B cell (primary cell): ENCODE results near the gene DAB1. TPM values are rescaled to one million over a fixed set of nuclear protein-coding genes. Genes with fewer than 3 reads are reported as not detected.

Experiments used
- ATAC-seq: fragments of 200-7000 bp; cut with Tn5 transposase; one replicate; pipeline ENCODE4 v1.10.0; 2021; ENCODE audit warnings: low read depth, mild to moderate bottlenecking, moderate number of reproducible peaks, moderate library complexity
- CTCF ChIA-PET: fragments of 350-600 bp; sonication (Branson Sonifier 250); formaldehyde crosslinking; loops from one replicate; lab custom pipeline; 2021; ENCODE audit warnings: antibody characterized with exemption, inconsistent platforms; lab: Charles Lee
- POLR2A ChIA-PET: fragments of 350-600 bp; sonication (Branson Sonifier 250); formaldehyde crosslinking; loops from one replicate; lab custom pipeline; 2021; ENCODE audit warnings: antibody characterized with exemption; lab: Charles Lee
- DNase-seq: peaks from one replicate; pipeline ENCODE4 v3.0.0; 2013
- H2AFZ ChIP-seq: 2 replicates; pipeline ENCODE4 v1.6.1; 2012; ENCODE audit warnings: mild to moderate bottlenecking, low read depth, low read length; ENCODE audit not compliant: insufficient read depth, poor library complexity, severe bottlenecking
- H3K27ac ChIP-seq, 2 donors: 1 replicate in 1 of 2; 2 replicates in 1 of 2; pipeline ENCODE4 v1.5.1; 2012 to 2013; ENCODE audit warnings: low read length in 2 of 2, mild to moderate bottlenecking in 2 of 2, moderate library complexity in 1 of 2
- H3K27me3 ChIP-seq, 4 experiments: fragments of 200-600 bp in 1 of 4; sonication (generic) in 1 of 4; replicated peaks in 1 of 4; 1 replicate in 2 of 4; 2 replicates in 2 of 4; pipeline versions ENCODE4 v1.6.1 to v1.7.0; 2013 to 2016; ENCODE audit warnings: low read length in 3 of 4, mild to moderate bottlenecking in 2 of 4, mixed read lengths in 1 of 4, moderate library complexity in 1 of 4; ENCODE audit not compliant: insufficient read depth in 4 of 4, control insufficient read depth in 3 of 4; ENCODE audit errors: control extremely low read depth in 1 of 4
- H3K36me3 ChIP-seq, 2 experiments: replicated peaks in 1 of 2; 1 replicate in 1 of 2; 2 replicates in 1 of 2; pipeline versions ENCODE4 v1.6.1 to v1.7.1; 2013; ENCODE audit warnings: low read length in 1 of 2; ENCODE audit not compliant: insufficient read depth in 2 of 2, control insufficient read depth in 1 of 2; ENCODE audit errors: control extremely low read depth in 1 of 2, extremely low read depth in 1 of 2
- H3K4me1 ChIP-seq, 2 donors: fragments of 200-600 bp in 1 of 2; sonication (generic) in 1 of 2; 1 replicate in 1 of 2; 2 replicates in 1 of 2; pipeline versions ENCODE4 v1.5.1 to v1.6.1; 2013 to 2017; ENCODE audit warnings: low read length in 2 of 2; ENCODE audit not compliant: control insufficient read depth in 2 of 2, insufficient read depth in 2 of 2
- H3K4me2 ChIP-seq: replicated peaks from 2 replicates; pipeline ENCODE3; 2012; ENCODE audit warnings: mild to moderate bottlenecking, low read depth, low read length; ENCODE audit not compliant: poor library complexity, severe bottlenecking
- H3K4me3 ChIP-seq, 5 experiments: fragments of 200-600 bp in 1 of 5; sonication (generic) in 1 of 5; 1 replicate in 3 of 5; 2 replicates in 2 of 5; pipeline versions ENCODE4 v1.5.1 to v1.7.0; 2011 to 2016; ENCODE audit warnings: low read length in 4 of 5, mild to moderate bottlenecking in 4 of 5, low read depth in 2 of 5, control low read depth in 1 of 5, moderate library complexity in 1 of 5; ENCODE audit not compliant: insufficient read depth in 1 of 5; ENCODE audit errors: control extremely low read depth in 1 of 5, extremely low read depth in 1 of 5
- H3K79me2 ChIP-seq: fragments of 200-600 bp; sonication (generic); one replicate; pipeline ENCODE4 v1.6.0; 2016; ENCODE audit warnings: low read length; ENCODE audit not compliant: control insufficient read depth, insufficient read depth
- H3K9ac ChIP-seq: fragments of 200-600 bp; sonication (generic); 2 replicates; pipeline ENCODE4 v1.6.1; 2017; ENCODE audit warnings: mild to moderate bottlenecking, low read length, moderate library complexity
- H3K9me3 ChIP-seq, 3 donors: one replicate each; pipeline versions ENCODE4 v1.6.1 to v1.7.1; 2013; ENCODE audit warnings: low read length in 2 of 3; ENCODE audit not compliant: control insufficient read depth in 2 of 3, insufficient read depth in 1 of 3; ENCODE audit errors: control extremely low read depth in 1 of 3
- H4K20me1 ChIP-seq: 2 replicates; pipeline ENCODE4 v1.6.0; 2012; ENCODE audit warnings: mild to moderate bottlenecking, low read length; ENCODE audit not compliant: insufficient read depth, control insufficient read depth, poor library complexity, severe bottlenecking
- H3K27ac Mint-ChIP-seq: one replicate; pipeline ENCODE4 v1.8.0; 2021; ENCODE audit warnings: mixed read lengths
- H3K27me3 Mint-ChIP-seq: one replicate; pipeline ENCODE4 v1.8.0; 2021; ENCODE audit warnings: mixed read lengths
- H3K4me1 Mint-ChIP-seq: one replicate; pipeline ENCODE4 v1.8.0; 2021; ENCODE audit warnings: mixed read lengths
- H3K4me3 Mint-ChIP-seq: one replicate; pipeline ENCODE4 v1.8.0; 2021; ENCODE audit warnings: mixed read lengths
- H3K9me3 Mint-ChIP-seq: one replicate; pipeline ENCODE4 v1.8.0; 2022; ENCODE audit warnings: mixed read lengths; ENCODE audit not compliant: insufficient read depth
- EZH2 ChIP-seq: IDR thresholded peaks from 2 replicates; pipeline ENCODE4 v1.6.1; 2012; ENCODE audit warnings: borderline replicate concordance, low read depth, mild to moderate bottlenecking, moderate library complexity, low read length; ENCODE audit not compliant: insufficient read depth, poor library complexity, severe bottlenecking
- WGBS: methylation state at CpG from one replicate; pipeline ENCODE4 v1.1.5; 2013; ENCODE audit warnings: missing lambda C conversion rate; ENCODE audit not compliant: insufficient coverage; 5-methylcytosine and 5-hydroxymethylcytosine counted together
- intact Hi-C: fragments of 100-400 bp; cut with micrococcal nuclease; formaldehyde crosslinking; loops from one replicate; pipeline ENCODE4 v1.10.0; 2022
- polyA plus RNA-seq: library from polyadenylated mRNA; depleted of rRNA; stranded (reverse); fragments of >200 nt; gene quantifications from 2 replicates; pipeline ENCODE4 v1.2.3, GENCODE V29; 2012
- total RNA-seq, 2 donors: library from RNA; stranded (reverse); fragments of 120-200 nt in 1 of 2; gene quantifications; 1 replicate in 1 of 2; 2 replicates in 1 of 2; pipeline versions ENCODE4 v1.2.3 to v1.2.4, GENCODE V29; 2013 to 2022
- TF ChIP-seq, protein P1 (sequence below): fragments of 200-600 bp; IDR thresholded peaks from one replicate; pipeline ENCODE4 v1.8.0; 2022; ENCODE audit warnings: antibody characterized with exemption, mild to moderate bottlenecking

DAB1 gene
- total and polyA plus RNA-seq, 2 donors (not counting 1 experiment from before 2014, with no cell fraction given): not detected

DNA sequence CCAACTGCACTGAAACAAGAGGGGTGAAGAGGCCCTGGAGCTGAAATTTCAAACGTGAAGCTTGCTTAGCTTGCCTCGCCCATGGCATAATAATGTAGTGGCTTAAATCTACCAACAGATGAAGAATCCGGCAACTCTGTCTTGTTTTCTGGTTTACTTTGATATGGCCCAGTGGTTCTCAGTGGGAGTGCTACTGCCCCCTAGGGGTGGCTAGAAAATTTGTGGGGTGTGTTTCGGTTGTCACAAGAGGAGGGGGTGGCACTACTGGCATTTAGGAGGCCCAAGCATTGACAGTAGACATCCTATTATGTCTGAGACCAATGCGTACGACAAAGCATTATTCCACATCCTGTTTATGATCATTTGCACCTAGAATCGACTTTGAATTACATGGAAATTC is 406.1 kb downstream of the DAB1 start:
- POLR2A ChIA-PET: no interaction called here
- DNase-seq (no peak), ATAC-seq (no peak)
- H3K9me3 Mint-ChIP-seq: no peaks in the 10 kb centered on the region
- CTCF ChIA-PET: no interaction called here
- H3K27ac Mint-ChIP-seq: no peak overlapping the region
- Histone ChIP-seq H3K4me3 (no peak overlapping the region), H2AFZ (no peak overlapping the region), H3K9me3 (no peaks in the 10 kb centered on the region), H3K79me2 (no peaks in the 10 kb centered on the region), H3K36me3 (no peaks in the 10 kb centered on the region), H3K4me2 (no peak overlapping the region), H3K27ac (no peak overlapping the region), H4K20me1 (no peaks in the 10 kb centered on the region), H3K4me1 (no peaks in the 10 kb centered on the region), H3K27me3 (no peaks in the 10 kb centered on the region), H3K9ac (no peak overlapping the region)
- no peak overlapping the region for H3K4me3 Mint-ChIP-seq
- H3K27me3 Mint-ChIP-seq: peaks cover 4% of the 10 kb centered on the region
- intact Hi-C loops: no loop called here
- WGBS: 100% methylated on average over 1 of the region's 7 CpGs
- TF ChIP-seq EZH2: no peak
- TF ChIP-seq, protein P1, sequence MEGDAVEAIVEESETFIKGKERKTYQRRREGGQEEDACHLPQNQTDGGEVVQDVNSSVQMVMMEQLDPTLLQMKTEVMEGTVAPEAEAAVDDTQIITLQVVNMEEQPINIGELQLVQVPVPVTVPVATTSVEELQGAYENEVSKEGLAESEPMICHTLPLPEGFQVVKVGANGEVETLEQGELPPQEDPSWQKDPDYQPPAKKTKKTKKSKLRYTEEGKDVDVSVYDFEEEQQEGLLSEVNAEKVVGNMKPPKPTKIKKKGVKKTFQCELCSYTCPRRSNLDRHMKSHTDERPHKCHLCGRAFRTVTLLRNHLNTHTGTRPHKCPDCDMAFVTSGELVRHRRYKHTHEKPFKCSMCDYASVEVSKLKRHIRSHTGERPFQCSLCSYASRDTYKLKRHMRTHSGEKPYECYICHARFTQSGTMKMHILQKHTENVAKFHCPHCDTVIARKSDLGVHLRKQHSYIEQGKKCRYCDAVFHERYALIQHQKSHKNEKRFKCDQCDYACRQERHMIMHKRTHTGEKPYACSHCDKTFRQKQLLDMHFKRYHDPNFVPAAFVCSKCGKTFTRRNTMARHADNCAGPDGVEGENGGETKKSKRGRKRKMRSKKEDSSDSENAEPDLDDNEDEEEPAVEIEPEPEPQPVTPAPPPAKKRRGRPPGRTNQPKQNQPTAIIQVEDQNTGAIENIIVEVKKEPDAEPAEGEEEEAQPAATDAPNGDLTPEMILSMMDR: no peak
- no peaks in the 10 kb centered on the region for H3K4me1 Mint-ChIP-seq

DNA sequence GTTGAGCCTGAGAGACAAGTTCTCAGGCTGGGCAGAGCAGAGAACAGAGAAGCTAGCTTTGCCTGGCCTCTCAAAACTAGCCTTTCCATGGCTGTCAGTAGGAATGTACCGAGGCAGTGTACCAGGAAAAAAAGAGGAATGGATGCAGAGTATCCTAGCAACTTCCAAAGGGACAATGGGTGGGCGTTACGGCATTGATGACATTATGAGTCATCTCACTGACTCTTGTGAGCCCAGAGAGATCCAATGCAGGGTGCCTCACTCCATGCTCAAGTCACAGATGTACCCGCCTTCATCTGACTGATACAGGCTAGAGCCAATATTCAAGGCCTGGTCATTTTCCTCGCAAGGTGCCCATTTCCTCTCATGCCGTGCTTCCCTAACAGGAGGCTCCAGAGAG is 406.7 kb downstream of the DAB1 start:
- 88% methylated on average over 6 of the region's 6 CpGs for WGBS
- DNase-seq: no peak
- Histone ChIP-seq H3K79me2 (no peaks in the 10 kb centered on the region), H2AFZ (no peak overlapping the region), H3K9me3 (no peaks in the 10 kb centered on the region), H3K4me2 (no peak overlapping the region), H3K9ac (no peak overlapping the region), H4K20me1 (no peaks in the 10 kb centered on the region), H3K27me3 (no peaks in the 10 kb centered on the region), H3K4me3 (no peak overlapping the region), H3K36me3 (no peaks in the 10 kb centered on the region), H3K27ac (no peak overlapping the region), H3K4me1 (no peaks in the 10 kb centered on the region)
- Mint-ChIP-seq H3K4me3 (no peak overlapping the region), H3K4me1 (no peaks in the 10 kb centered on the region), H3K27ac (no peak overlapping the region), H3K9me3 (no peaks in the 10 kb centered on the region), H3K27me3 (peaks cover 4% of the 10 kb centered on the region)
- no peak for TF ChIP-seq EZH2
- TF ChIP-seq, protein P1: no peak
- ATAC-seq: no peak
- CTCF ChIA-PET: no interaction called here
- intact Hi-C loops: no loop called here
- POLR2A ChIA-PET: no interaction called here
